HUES64 (cell line): ENCODE results near the gene CAMK2B.

Experiments
- H3K27ac ChIP-seq: 2 replicates; pipeline ENCODE4 v1.7.0; 2013; ENCODE audit warnings: low read depth, low read length, inconsistent platforms
- H3K27me3 ChIP-seq: 2 replicates; pipeline ENCODE4 v1.6.1; 2013; ENCODE audit warnings: mild to moderate bottlenecking, low read length; ENCODE audit not compliant: insufficient read depth
- H3K36me3 ChIP-seq: 2 replicates; pipeline ENCODE4 v1.6.1; 2013; ENCODE audit warnings: mild to moderate bottlenecking, low read length; ENCODE audit not compliant: insufficient read depth
- H3K4me1 ChIP-seq: 2 replicates; pipeline ENCODE4 v1.6.1; 2013; ENCODE audit warnings: mild to moderate bottlenecking, low read length, moderate library complexity; ENCODE audit not compliant: insufficient read depth
- H3K4me3 ChIP-seq: 2 replicates; pipeline ENCODE4 v1.5.1; 2013; ENCODE audit warnings: mild to moderate bottlenecking, low read length, moderate library complexity
- H3K9ac ChIP-seq: 2 replicates; pipeline ENCODE4 v1.6.1; 2013; ENCODE audit warnings: mild to moderate bottlenecking, low read depth, low read length
- H3K9me3 ChIP-seq: 2 replicates; pipeline ENCODE4 v1.6.1; 2013; ENCODE audit warnings: low read depth, low read length; ENCODE audit not compliant: insufficient read depth
- WGBS: fragments of 150-250, 120-280 bp; methylation state at CpG from one replicate; pipeline ENCODE4 v1.1.7; 2013; ENCODE audit warnings: missing lambda C conversion rate; 5-methylcytosine and 5-hydroxymethylcytosine counted together

The CAMK2B gene

GRCh38 chr7:44222074-44222473, 103.3 kb downstream of the CAMK2B start:
- WGBS = 93% methylated on average over 11 of the region's 11 CpGs
- no peak overlapping the region for H3K27ac ChIP-seq
- H3K9ac ChIP-seq = no peak overlapping the region
- no peak overlapping the region for H3K4me3 ChIP-seq
- H3K9me3 ChIP-seq = no peaks in the 10 kb centered on the region
- no peaks in the 10 kb centered on the region for H3K36me3 ChIP-seq
- H3K27me3 ChIP-seq = no peaks in the 10 kb centered on the region
- peaks cover 11% of the 10 kb centered on the region for H3K4me1 ChIP-seq

DNA sequence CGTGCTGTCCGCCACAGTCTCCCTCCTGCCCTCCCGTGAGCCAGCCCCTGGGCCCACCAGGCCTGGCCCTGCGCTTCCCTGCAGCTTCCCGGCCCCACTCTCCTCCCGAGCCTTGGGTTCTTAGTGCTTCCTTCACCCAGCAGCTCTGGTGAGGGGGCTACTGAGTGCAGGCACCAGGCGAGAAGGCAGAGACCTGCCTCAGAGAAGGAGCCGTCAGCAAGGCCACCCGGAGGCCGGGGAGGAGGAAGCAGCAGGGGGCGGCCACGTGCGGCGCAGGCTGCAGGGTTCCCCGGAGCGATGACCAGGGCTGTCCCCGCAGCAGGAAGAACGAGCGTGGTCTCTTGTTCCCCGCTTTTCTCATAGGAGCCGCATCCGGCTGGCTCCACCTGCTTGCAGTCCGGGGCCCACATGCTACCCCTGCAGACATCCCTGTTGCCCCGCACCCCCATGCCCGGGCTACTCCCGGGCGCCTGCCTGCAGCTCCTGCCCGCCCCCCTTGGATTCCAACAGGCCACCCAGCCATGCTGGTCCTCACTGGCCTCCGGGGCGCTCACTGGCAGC, 104.1 kb downstream of the CAMK2B start:
- H3K4me1 ChIP-seq = peaks cover 11% of the 10 kb centered on the region
- H3K36me3 ChIP-seq = no peaks in the 10 kb centered on the region
- H3K27me3 ChIP-seq = no peaks in the 10 kb centered on the region
- H3K9ac ChIP-seq = no peak overlapping the region
- 69% methylated on average over 30 of the region's 30 CpGs for WGBS
- no peaks in the 10 kb centered on the region for H3K9me3 ChIP-seq
- H3K27ac ChIP-seq = no peak overlapping the region
- no peak overlapping the region for H3K4me3 ChIP-seq

GRCh38 chr7:44220358-44221112, 104.9 kb downstream of the CAMK2B start:
- WGBS = 94% methylated on average over 24 of the region's 24 CpGs

DNA sequence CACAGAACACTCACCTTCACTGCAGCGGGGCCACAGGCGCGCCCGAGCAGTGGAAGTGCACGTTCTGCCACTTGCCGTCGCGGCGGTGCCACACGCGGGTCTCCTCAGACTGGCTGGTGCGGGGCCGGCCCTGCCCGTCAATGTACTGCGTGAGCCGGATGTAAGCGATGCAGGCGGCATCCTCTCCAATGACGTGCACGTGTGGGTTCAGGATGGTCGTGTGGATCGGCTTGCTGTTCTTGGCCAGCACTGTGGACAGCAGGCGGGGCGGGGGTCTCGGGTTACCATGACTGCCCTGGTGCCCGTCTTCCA, 105.4 kb downstream of the CAMK2B start:
- no peaks in the 10 kb centered on the region for H3K9me3 ChIP-seq
- WGBS = 92% methylated on average over 26 of the region's 26 CpGs
- H3K9ac ChIP-seq = no peak overlapping the region
- H3K36me3 ChIP-seq = no peaks in the 10 kb centered on the region
- peaks cover 11% of the 10 kb centered on the region for H3K4me1 ChIP-seq
- no peaks in the 10 kb centered on the region for H3K27me3 ChIP-seq
- H3K27ac ChIP-seq = no peak overlapping the region
- H3K4me3 ChIP-seq = no peak overlapping the region

More at GRCh38 chr7:44220358-44221112, 104.9 kb downstream of the CAMK2B start:
- peaks cover 11% of the 10 kb centered on the region for H3K4me1 ChIP-seq
- no peaks in the 10 kb centered on the region for H3K36me3 ChIP-seq
- H3K9ac ChIP-seq = no peak overlapping the region
- H3K9me3 ChIP-seq = no peaks in the 10 kb centered on the region
- H3K27ac ChIP-seq = no peak overlapping the region
- no peaks in the 10 kb centered on the region for H3K27me3 ChIP-seq
- no peak overlapping the region for H3K4me3 ChIP-seq

DNA sequence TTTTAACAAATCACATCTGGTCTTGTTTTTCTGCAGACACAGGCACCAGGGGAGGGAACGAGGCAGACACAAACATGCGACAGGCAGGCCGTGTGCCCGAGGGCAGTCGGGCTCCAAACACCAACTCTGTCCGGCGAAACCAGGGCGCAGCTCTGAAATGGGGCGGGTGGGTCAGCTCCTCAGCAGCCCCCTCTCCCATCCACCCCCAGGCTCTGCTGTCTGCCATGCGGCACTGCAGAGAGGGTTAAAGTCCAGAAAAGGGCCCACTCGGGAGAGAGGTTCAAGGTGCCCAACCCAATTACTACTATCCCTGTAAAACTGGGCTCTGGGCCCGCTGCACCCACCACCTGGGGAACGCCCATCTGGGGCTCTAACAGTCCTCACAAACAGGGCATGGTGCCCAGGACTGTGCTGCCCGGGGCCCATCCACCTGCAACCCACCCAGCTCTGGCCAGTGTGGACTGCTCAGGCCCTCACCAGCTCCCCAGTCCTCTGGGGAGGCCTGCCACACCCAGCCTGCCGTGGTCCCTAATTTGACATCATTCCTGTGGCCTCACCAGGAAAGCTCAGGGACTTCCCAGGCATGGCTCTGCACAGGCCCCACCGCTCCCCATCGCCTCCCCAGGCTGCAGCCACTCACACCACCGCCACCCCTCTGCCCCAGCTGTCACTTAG, 105.9 kb downstream of the CAMK2B start:
- no peaks in the 10 kb centered on the region for H3K36me3 ChIP-seq
- peaks cover 14% of the 10 kb centered on the region for H3K4me1 ChIP-seq
- no peak overlapping the region for H3K9ac ChIP-seq
- no peaks in the 10 kb centered on the region for H3K27me3 ChIP-seq
- no peak overlapping the region for H3K27ac ChIP-seq
- no peaks in the 10 kb centered on the region for H3K9me3 ChIP-seq
- 94% methylated on average over 18 of the region's 18 CpGs for WGBS
- H3K4me3 ChIP-seq = no peak overlapping the region

DNA sequence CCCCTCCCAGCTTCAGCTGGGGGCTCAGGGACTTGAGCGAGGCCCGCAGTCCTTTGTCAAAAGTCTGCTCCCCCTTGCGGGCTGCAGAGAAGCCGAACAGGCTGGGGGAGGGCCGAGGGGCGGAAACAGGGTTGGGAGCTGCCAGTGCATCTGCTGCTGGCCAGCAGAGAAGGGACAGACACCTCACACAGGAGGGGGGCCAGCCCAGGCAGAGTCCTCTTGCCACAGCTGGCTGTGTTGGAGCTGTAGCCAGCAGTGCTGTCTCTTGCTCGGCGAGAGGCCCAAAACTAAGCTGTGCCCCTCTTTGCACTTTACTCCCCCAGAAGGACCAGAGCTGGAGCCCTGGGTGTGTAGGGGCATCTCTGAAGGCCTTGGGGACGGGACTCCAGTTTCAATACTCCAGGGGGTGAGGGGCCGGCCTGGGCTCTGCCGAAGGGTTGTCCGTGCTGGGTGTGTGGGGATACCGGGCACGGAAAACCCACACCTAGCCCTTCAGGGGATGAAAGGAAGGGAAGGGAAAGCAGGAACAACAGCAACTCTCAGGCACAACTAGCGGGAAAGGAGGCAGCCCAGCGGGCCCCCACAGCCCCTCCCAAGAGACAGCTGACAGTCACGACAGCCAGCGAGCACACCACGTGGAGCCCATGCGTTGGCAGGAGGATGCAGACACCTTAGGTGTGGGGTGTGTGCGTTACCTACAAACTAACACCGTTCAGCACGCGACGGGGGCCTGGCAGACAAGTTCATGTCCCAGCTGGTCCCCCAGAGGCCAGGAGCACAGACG, 106.8 kb downstream of the CAMK2B start:
- Histone ChIP-seq H3K4me1 (peaks cover 21% of the 10 kb centered on the region), H3K27me3 (no peaks in the 10 kb centered on the region), H3K9me3 (no peaks in the 10 kb centered on the region), H3K36me3 (no peaks in the 10 kb centered on the region; the same call in 1 of the 2 replicates), H3K27ac (peak overlapping the region; percentile 42; the same call in 1 of the 2 replicates), H3K9ac (0 out of 2 replicates have a peak overlapping the region, but pooled peaks have one; percentile 56), H3K4me3 (no peak overlapping the region)
- 61% methylated on average over 25 of the region's 26 CpGs for WGBS

DNA sequence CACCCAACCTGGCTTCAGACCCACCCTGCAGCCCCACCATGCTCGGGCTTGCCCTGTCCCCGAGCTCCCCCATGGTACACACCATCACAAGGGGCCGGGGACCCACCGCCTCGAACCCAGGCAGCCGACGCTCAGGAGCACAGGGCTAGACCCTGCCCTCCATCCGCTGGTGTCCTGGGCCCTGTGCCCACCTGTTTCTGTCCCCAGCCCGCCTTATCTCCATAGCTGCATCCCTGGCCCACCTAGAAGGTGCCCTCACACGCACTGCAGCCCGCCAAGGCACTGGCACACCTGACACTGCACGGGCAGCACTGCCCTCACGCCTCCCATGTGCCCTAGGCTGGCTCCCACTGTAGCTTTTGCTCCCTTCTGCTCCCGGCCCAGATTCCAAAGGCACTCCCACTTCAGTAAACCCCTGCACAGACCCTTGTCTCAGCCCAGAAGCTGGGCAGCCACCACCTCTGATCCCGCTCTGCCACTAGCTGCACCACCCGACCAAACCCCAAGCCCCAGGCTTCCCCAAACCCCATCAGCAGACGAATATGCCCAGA, 107.5 kb downstream of the CAMK2B start:
- WGBS = 78% methylated on average over 17 of the region's 17 CpGs
- H3K27ac ChIP-seq = peak overlapping the region; percentile 42; the same call in 1 of the 2 replicates
- no peaks in the 10 kb centered on the region for H3K9me3 ChIP-seq
- H3K4me1 ChIP-seq = peaks cover 21% of the 10 kb centered on the region
- H3K36me3 ChIP-seq = peaks cover 7% of the 10 kb centered on the region
- H3K27me3 ChIP-seq = no peaks in the 10 kb centered on the region
- H3K9ac ChIP-seq = peak overlapping the region; percentile 56; the same call in 1 of the 2 replicates
- H3K4me3 ChIP-seq = no peak overlapping the region

DNA sequence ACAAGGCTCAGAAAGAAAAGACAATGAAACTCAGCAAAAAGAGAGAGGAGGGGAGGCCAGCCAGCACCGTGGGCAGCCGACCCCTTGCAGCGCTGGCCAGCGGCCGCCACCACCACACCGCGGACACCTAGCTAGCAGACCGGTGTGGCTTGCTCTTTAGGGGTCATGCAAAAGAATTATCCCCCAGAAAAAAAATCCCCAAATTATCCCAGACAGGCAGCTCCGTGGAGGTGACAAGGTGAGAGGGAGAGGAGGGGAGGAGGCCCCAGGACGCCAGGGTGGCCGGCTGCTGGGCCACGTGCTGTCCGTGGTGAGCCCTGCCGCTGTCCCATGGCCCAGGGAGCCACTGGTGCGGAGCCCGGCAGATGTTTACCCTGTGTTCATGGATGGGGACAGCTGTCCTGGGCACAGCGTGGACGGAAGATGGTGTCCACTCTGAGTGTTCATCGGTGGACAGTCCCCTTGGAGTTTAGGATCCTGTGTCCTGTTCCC, 108.1 kb downstream of the CAMK2B start:
- H3K4me1 ChIP-seq = peaks cover 21% of the 10 kb centered on the region
- H3K36me3 ChIP-seq = peaks cover 12% of the 10 kb centered on the region
- H3K27me3 ChIP-seq = no peaks in the 10 kb centered on the region
- WGBS = 89% methylated on average over 19 of the region's 19 CpGs
- H3K27ac ChIP-seq = no peak overlapping the region
- no peaks in the 10 kb centered on the region for H3K9me3 ChIP-seq
- no peak overlapping the region for H3K9ac ChIP-seq
- no peak overlapping the region for H3K4me3 ChIP-seq

GRCh38 chr7:44216521-44217222, 108.7 kb downstream of the CAMK2B start:
- Histone ChIP-seq H3K27me3 (no peaks in the 10 kb centered on the region), H3K9me3 (no peaks in the 10 kb centered on the region), H3K27ac (no peak overlapping the region), H3K4me3 (no peak overlapping the region), H3K4me1 (peaks cover 21% of the 10 kb centered on the region), H3K9ac (no peak overlapping the region), H3K36me3 (peaks cover 18% of the 10 kb centered on the region)
- WGBS = 94% methylated on average over 12 of the region's 13 CpGs

- H3K9ac ChIP-seq = no peak overlapping the region
Measured at GRCh38 chr7:44216019-44216418, 109.4 kb downstream of the CAMK2B start.

More at GRCh38 chr7:44216019-44216418, 109.4 kb downstream of the CAMK2B start:
- H3K27ac ChIP-seq = no peak overlapping the region
- no peaks in the 10 kb centered on the region for H3K9me3 ChIP-seq
- WGBS = 89% methylated on average over 8 of the region's 8 CpGs
- no peak overlapping the region for H3K4me3 ChIP-seq
- H3K4me1 ChIP-seq = peaks cover 21% of the 10 kb centered on the region
- no peaks in the 10 kb centered on the region for H3K27me3 ChIP-seq
- peaks cover 25% of the 10 kb centered on the region for H3K36me3 ChIP-seq
